ENCODE measurements around the gene SEMA4F. TPM values are rescaled to one million over a fixed set of nuclear protein-coding genes. Genes with fewer than 3 reads are reported as not detected.
A peak's percentile ranks its signal among the peaks of the same experiment; 100 is the strongest.

The SEMA4F gene
- total RNA-seq, 6 donors from 2014 or later, result 6.3 to 15.3 (median 10.1) TPM

GRCh38 chr2:74676331-74676730 lies 22.3 kb downstream of the SEMA4F start:
- Histone ChIP-seq H3K4me3 (no peak overlapping the region), H3K27me3 (no peaks in the 10 kb centered on the region), H3K36me3 (peaks cover 0 to 54% (median 27%) of the 10 kb centered on the region in 4 donors), H3K27ac (no peak overlapping the region), H3K9me3 (no peaks in the 10 kb centered on the region), H3K4me1 (no peaks in the 10 kb centered on the region)
- ATAC-seq (ENCODE audit: low FRiP score in 2 of 2), result no peak
- 88 to 92% methylated on average over 4 of the region's 4 CpGs for WGBS, 2 donors
- DNase-seq, result no peak
- TF ChIP-seq EP300 (IDR thresholded peaks at IDR 0.05) (no peak), POLR2AphosphoS5 (IDR thresholded peaks at IDR 0.05) (no peak), CTCF (IDR thresholded peaks at IDR 0.05) (no peak), POLR2A (IDR thresholded peaks at IDR 0.05) (no peak)

GRCh38 chr2:74679615-74680014 lies 25.6 kb downstream of the SEMA4F start:
- Histone ChIP-seq H3K4me1 (no peaks in the 10 kb centered on the region), H3K27ac (no peak overlapping the region), H3K27me3 (no peaks in the 10 kb centered on the region), H3K9me3 (no peaks in the 10 kb centered on the region), H3K36me3 (peaks cover 0 to 41% (median 25%) of the 10 kb centered on the region in 4 donors), H3K4me3 (no peak overlapping the region)
- TF ChIP-seq EP300 (IDR thresholded peaks at IDR 0.05) (no peak), POLR2AphosphoS5 (IDR thresholded peaks at IDR 0.05) (no peak), CTCF (IDR thresholded peaks at IDR 0.05) (no peak)
- DNase-seq, result peak in 1 of 2 donors; percentile 49
- no peak for ATAC-seq (ENCODE audit: low FRiP score in 2 of 2)
- 95 to 96% methylated on average over 10 to 15 of the region's 15 CpGs for WGBS, 2 donors

GRCh38 chr2:74682501-74682900 lies 28.5 kb downstream of the SEMA4F start:
- H3K4me1 ChIP-seq, result no peaks in the 10 kb centered on the region

GRCh38 chr2:74685408-74685807 lies 31.4 kb downstream of the SEMA4F start:
- 82 to 84% methylated on average over 3 of the region's 3 CpGs for WGBS, 2 donors
- DNase-seq (no peak), ATAC-seq (ENCODE audit: low FRiP score in 2 of 2) (no peak)
- Histone ChIP-seq H3K36me3 (peaks cover 0 to under 1% (median 0%) of the 10 kb centered on the region in 4 donors), H3K9me3 (no peaks in the 10 kb centered on the region), H3K27me3 (no peaks in the 10 kb centered on the region), H3K27ac (no peak overlapping the region), H3K4me1 (no peaks in the 10 kb centered on the region), H3K4me3 (no peak overlapping the region)
- TF ChIP-seq POLR2A (IDR thresholded peaks at IDR 0.05) (no peak), EP300 (IDR thresholded peaks at IDR 0.05) (no peak), POLR2AphosphoS5 (IDR thresholded peaks at IDR 0.05) (no peak), CTCF (IDR thresholded peaks at IDR 0.05) (no peak)

More at GRCh38 chr2:74682501-74682900, 28.5 kb downstream of the SEMA4F start:
- no peaks in the 10 kb centered on the region for H3K9me3 ChIP-seq
- H3K27ac ChIP-seq, result no peak overlapping the region
- H3K4me3 ChIP-seq, result no peak overlapping the region
- H3K36me3 ChIP-seq, result peaks cover 0 to 17% (median 11%) of the 10 kb centered on the region in 4 donors
- DNase-seq, result no peak
- no peak for ATAC-seq (ENCODE audit: low FRiP score in 2 of 2)
- H3K27me3 ChIP-seq, result no peaks in the 10 kb centered on the region
- TF ChIP-seq CTCF (IDR thresholded peaks at IDR 0.05), result no peak
- TF ChIP-seq POLR2A (IDR thresholded peaks at IDR 0.05), result no peak
- TF ChIP-seq EP300 (IDR thresholded peaks at IDR 0.05), result no peak
- TF ChIP-seq POLR2AphosphoS5 (IDR thresholded peaks at IDR 0.05), result no peak

- ATAC-seq (ENCODE audit: low FRiP score in 2 of 2) (no peak), DNase-seq (no peak)
- H3K4me3 ChIP-seq, result no peak overlapping the region
- no peaks in the 10 kb centered on the region for H3K9me3 ChIP-seq
- H3K27ac ChIP-seq, result no peak overlapping the region
- no peaks in the 10 kb centered on the region for H3K36me3 ChIP-seq
- TF ChIP-seq POLR2AphosphoS5 (IDR thresholded peaks at IDR 0.05) (no peak), EP300 (IDR thresholded peaks at IDR 0.05) (no peak), POLR2A (IDR thresholded peaks at IDR 0.05) (no peak), CTCF (IDR thresholded peaks at IDR 0.05) (no peak)
- H3K4me1 ChIP-seq, result peaks cover 0 to 8% (median 4%) of the 10 kb centered on the region in 4 donors
- no peaks in the 10 kb centered on the region for H3K27me3 ChIP-seq
- 94% methylated on average over 1 of the region's 1 CpG for WGBS, 2 donors
Observed at GRCh38 chr2:74688881-74689280, 34.8 kb downstream of the SEMA4F start.
